Mucosa of stomach (tissue), 1 donor: ENCODE data around the gene PPP2R1A.

ENCODE experiments used
- H3K27me3 ChIP-seq: one replicate; pipeline ENCODE4 v1.7.0; 2013; ENCODE audit warnings: mild to moderate bottlenecking, low read length; ENCODE audit not compliant: control insufficient read depth, insufficient read depth
- H3K36me3 ChIP-seq: one replicate; pipeline ENCODE4 v1.7.0; 2013; ENCODE audit warnings: low read length; ENCODE audit not compliant: control insufficient read depth, insufficient read depth
- H3K4me1 ChIP-seq: one replicate; pipeline ENCODE4 v1.7.0; 2013; ENCODE audit warnings: mild to moderate bottlenecking, low read length; ENCODE audit not compliant: control insufficient read depth, insufficient read depth
- H3K4me3 ChIP-seq: one replicate; pipeline ENCODE4 v1.7.0; 2013; ENCODE audit warnings: low read length
- H3K9ac ChIP-seq: one replicate; pipeline ENCODE4 v1.7.0; 2013; ENCODE audit warnings: mild to moderate bottlenecking, low read length, moderate library complexity
- H3K9me3 ChIP-seq: one replicate; pipeline ENCODE4 v1.7.0; 2013; ENCODE audit warnings: mild to moderate bottlenecking, low read length, moderate library complexity; ENCODE audit not compliant: control insufficient read depth
- donor health status: Pancreatic carcinoma.

The PPP2R1A gene

DNA sequence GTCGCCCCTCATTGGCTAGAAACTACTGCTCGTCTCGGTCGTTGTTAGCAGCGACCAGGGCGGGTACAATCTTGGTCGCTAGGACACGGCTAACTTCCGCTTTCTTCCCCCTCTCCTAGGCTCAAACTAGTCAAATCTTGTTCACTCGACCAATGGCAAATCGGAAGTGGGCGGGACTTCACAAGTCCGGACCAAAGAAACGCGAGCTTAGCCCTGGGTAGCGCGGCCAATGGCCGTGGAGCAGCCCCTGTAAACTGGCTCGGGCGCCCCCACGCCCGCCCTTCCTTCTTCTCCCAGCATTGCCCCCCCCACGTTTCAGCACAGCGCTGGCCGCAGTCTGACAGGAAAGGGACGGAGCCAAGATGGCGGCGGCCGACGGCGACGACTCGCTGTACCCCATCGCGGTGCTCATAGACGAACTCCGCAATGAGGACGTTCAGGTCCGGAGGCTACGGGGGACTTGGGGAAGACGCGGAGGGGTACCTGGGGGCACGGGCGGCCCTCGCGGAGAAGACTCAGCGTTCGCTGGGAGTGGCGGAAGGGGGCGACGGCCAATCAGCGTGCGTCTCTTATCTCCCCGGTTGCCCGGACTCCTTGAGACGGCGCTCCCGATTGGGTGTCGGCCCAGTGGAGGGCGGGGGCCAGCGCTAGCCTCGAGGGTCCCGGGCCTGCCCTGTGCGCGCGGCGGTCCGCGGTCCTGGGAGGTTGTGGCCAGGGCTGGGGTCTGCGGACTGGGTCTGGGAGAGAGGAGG is at the start of gene PPP2R1A:
TSS of gene PPP2R1A (plus strand) at position 318 of the 752 bp plus-strand sequence. CDS start at position 363, 45 bp downstream.
- Histone ChIP-seq H3K36me3 (no peaks in the 10 kb centered on the region), H3K27me3 (no peaks in the 10 kb centered on the region), H3K9ac (peak within 1 kb of the TSS; percentile 94), H3K9me3 (no peaks in the 10 kb centered on the region), H3K4me1 (peaks cover 23% of the 10 kb centered on the region), H3K4me3 (peak within 1 kb of the TSS; percentile 65)

DNA sequence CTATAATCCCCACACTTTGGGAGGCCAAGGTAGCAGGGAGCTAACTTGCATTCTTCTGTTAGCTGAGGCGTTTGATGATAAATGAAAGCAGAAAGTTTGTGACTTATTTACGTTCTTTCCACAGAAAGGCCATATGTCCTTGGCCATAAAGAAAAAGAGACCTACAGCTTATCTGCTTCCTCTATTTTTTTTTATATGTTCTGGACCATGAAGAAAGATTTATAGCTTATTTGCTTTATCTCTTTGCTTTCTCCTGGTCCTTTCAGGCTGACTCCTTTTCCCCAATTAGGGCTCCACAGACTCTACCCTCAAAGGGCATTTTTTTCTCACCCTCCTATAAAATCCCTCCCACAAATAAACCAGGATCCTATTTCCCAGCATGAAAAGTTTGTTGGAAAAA is 48.6 kb upstream of the PPP2R1A start:
- Histone ChIP-seq H3K4me1 (peaks cover 13% of the 10 kb centered on the region), H3K9ac (no peak overlapping the region), H3K9me3 (no peaks in the 10 kb centered on the region), H3K4me3 (no peak overlapping the region), H3K27me3 (no peaks in the 10 kb centered on the region), H3K36me3 (no peaks in the 10 kb centered on the region)

DNA sequence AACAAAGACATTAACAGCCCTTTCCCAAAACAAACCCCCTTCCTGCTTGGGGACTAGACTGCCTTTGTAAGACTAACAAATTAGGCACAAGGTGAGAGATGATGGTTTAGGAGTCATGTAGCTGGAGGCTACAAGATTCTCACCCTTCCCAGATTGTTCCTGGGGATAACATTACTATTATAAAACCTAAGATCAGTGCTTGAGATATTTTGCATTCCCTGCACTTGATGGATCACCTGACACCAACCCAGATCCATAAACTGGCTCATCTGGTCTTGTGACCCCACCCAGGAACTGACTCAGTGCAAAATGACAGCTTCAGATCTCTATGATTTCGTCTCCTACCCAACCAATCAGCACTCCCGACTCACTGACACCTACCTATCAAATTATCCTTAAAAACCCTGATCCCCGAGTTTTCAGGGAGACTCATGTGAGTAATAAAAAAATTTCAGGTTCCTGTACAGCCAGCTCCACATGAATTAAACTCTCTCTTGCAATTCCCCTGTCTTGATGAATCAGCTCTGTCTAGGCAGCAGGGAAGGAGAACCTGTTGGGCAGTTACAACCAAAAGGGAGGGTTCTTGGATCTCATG is 47.8 kb upstream of the PPP2R1A start:
- no peak overlapping the region for H3K4me3 ChIP-seq
- H3K9ac ChIP-seq = no peak overlapping the region
- H3K27me3 ChIP-seq = no peaks in the 10 kb centered on the region
- H3K9me3 ChIP-seq = no peaks in the 10 kb centered on the region
- H3K36me3 ChIP-seq = no peaks in the 10 kb centered on the region
- peaks cover 13% of the 10 kb centered on the region for H3K4me1 ChIP-seq

DNA sequence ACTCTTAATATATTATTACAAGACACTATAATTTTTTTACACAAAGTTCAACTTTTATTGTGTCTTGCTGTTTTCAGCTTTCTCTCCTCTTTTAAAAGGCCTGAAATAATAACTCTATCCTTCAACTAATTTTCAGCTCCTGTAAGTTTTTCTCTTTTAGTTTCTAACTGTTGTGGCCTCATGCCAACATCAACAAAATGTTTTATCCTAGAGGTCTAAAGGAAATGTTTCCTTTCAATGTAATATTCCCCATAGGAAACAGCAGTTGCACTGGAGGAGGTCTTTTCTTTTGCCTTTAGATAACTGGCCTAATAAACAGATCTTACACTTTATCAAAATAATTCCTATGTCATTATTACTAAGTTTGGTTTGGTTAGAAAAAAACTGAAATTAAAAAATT is 41.6 kb upstream of the PPP2R1A start:
- Histone ChIP-seq H3K27me3 (no peaks in the 10 kb centered on the region), H3K4me3 (no peak overlapping the region), H3K9me3 (no peaks in the 10 kb centered on the region)

DNA sequence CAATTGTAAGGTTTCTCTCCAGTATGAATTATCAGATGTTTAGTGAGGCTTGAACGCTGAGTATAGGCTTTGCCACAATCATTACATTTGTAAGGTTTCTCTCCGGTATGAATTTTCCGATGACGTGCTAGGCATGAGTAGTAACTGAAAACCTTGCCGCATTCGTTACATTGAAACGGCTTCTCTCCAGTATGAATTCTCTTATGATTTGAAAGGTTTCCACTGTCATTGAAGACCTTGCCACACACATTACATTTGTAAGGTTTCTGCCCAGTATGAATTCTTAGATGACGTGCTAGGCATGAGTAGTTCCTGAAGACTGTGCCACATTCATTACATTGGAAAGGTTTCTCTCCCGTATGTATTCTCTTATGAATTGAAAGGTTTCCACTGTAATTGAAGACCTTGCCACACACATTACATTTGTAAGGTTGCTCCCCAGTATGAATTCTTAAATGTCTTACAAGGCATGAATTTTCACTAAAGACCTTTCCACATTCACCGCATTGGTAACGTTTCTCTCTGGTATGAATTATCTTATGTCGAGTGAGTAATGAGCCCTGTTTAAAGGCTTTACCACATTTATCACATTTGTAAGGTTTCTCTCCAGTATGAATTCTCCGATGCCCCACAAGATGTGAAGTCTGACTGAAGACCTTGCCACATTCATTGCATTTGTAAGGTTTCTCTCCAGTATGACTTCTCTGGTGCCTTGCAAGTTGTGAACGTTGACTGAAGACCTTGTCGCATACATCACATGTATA is 34.1 kb upstream of the PPP2R1A start:
- Histone ChIP-seq H3K9me3 (peaks cover 16% of the 10 kb centered on the region), H3K9ac (no peak overlapping the region), H3K36me3 (no peaks in the 10 kb centered on the region), H3K4me1 (no peaks in the 10 kb centered on the region), H3K4me3 (no peak overlapping the region), H3K27me3 (no peaks in the 10 kb centered on the region)

More for the DNA sequence above, 41.6 kb upstream of the PPP2R1A start:
- Histone ChIP-seq H3K4me1 (no peaks in the 10 kb centered on the region), H3K9ac (no peak overlapping the region), H3K36me3 (no peaks in the 10 kb centered on the region)

DNA sequence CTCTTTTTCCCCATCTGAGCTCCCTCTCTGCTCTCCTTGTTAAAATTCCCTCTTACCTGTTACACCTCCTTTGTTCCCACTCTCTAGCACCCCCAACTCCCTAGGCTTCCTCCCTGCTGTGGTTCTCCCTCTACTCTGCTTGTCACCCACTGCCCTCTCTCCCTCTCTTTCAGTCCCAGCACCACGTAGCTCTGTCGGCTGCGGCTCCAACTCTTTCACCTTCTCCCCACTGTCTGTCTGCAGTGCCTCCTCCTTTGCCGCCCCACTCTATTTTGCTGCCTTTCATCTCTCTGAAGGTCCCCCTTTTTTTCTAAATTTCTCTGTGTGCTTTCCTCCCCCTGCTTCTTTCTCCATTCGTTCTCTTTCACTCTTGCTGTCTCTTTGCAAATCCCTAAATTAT is 19.5 kb upstream of the PPP2R1A start:
- Histone ChIP-seq H3K27me3 (no peaks in the 10 kb centered on the region), H3K4me3 (peak overlapping the region; percentile 83), H3K36me3 (peaks cover 7% of the 10 kb centered on the region), H3K9me3 (no peaks in the 10 kb centered on the region), H3K9ac (peak overlapping the region; percentile 96), H3K4me1 (peaks cover 5% of the 10 kb centered on the region)

DNA sequence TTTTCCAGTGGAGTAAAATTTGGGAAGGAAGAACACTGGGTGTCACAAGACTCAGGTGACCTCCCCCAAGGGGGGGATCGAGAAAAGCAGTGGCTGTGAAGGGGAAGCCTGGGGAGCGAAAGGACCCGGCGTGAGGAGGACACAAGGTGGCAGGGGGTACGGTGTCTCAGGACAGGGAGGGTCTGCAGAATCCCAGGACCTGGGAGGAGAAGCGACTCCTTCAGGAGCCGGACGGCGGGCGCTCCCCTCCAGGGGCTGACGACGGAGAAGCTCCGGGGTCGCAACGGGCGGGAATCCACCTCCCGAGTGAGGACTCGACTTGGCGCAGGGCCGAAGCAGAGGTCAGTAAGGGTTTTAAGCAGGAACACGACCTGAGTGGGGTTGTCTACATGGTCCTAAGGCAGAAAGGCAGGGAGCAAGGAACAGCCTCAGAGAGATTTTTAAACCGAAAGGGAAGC is 19.0 kb upstream of the PPP2R1A start:
- peak overlapping the region; percentile 83 for H3K4me3 ChIP-seq
- H3K9ac ChIP-seq = peak overlapping the region; percentile 96
- no peaks in the 10 kb centered on the region for H3K9me3 ChIP-seq
- peaks cover 7% of the 10 kb centered on the region for H3K36me3 ChIP-seq
- no peaks in the 10 kb centered on the region for H3K27me3 ChIP-seq
- H3K4me1 ChIP-seq = peaks cover 5% of the 10 kb centered on the region

DNA sequence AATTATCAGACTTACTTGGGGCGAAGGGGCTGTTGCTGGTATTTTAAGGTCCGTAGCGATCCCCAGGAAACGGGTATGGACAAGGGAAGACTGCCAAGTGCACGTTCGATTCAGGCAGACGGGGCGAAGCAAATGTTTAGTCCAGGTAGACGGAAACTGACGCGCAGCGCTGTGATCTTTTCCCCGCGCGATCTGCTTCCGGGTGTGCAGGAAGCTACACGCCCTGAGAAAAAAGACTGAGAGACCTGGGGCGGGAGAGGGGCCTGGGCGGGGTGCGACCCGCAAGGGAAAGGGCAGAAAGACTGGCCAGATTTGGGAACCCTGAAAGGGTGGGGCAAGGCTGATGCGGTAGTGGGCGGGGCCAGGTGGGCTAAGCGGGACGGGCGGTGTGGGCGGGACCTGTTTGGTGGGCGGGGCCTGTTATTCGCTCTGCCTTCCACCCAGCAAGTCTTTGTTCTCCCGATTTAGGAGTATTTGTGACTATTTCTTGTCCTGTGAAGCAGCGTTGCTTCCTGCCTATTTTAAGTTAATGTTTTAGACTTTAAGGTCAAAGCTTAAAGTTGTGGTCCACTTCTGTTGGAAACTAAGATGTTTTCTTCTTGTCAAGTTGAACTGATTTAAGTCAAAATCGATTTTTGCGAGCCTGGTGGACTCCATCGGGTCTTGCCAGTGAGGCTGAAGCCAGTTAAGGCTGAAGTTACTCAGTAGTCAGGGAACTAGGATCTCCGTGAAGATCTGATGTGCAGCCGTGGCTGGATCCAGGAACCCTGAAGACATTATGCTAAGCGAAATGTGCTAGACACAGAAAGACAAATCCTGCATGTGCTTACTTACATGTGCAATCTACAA is 18.3 kb upstream of the PPP2R1A start, which contains the start of gene ZNF836:
TSS of gene ZNF836 (minus strand) at position 301 of the 849 bp plus-strand sequence. CDS start 3,549 bp downstream, outside the sequence.
- Histone ChIP-seq H3K9me3 (no peaks in the 10 kb centered on the region), H3K27me3 (no peaks in the 10 kb centered on the region), H3K36me3 (peaks cover 7% of the 10 kb centered on the region), H3K4me3 (peak within 1 kb of the TSS; percentile 83), H3K9ac (peak within 1 kb of the TSS; percentile 96), H3K4me1 (peaks cover 5% of the 10 kb centered on the region)

DNA sequence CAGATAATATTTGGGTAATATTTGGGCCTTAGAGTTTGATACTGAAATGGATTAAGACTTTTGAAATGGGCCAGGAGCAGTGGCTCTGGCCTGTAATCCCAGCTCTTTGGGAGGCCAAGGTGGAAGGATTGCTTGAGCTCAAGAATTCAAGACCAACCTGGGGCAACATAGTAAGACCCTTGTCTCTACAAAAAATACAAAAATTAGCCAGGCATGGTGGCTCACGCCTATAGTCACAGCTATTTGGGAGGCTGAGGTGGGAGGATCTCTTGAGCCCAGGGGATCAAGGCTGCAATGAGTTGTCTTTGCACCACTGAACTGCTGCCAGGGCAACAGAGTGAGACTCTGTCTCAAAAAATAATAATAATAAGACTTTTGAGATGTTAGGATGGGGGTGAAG is 17.5 kb upstream of the PPP2R1A start:
- H3K9me3 ChIP-seq = no peaks in the 10 kb centered on the region
- H3K36me3 ChIP-seq = peaks cover 7% of the 10 kb centered on the region
- no peak overlapping the region for H3K4me3 ChIP-seq
- no peaks in the 10 kb centered on the region for H3K27me3 ChIP-seq
- peaks cover 5% of the 10 kb centered on the region for H3K4me1 ChIP-seq
- H3K9ac ChIP-seq = no peak overlapping the region

DNA sequence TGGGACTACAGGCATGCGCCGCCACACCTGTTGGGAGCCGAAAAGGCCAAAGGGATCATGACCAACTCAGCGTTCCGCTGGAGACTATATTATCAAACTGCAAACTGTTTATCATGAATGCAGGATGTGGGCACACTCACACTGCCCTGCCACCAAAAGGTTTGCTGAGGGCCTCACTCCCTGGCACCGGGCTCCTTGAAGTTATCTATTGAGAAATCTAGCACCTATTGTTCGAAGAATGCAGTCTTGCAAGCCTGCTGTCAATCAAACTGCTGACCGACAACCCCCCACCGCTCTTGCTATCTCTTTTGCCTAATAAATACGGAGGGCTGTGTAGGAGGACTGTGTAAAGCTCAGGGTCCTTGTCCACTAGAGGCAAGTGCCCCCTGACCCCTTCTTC is 13.3 kb upstream of the PPP2R1A start:
- H3K9ac ChIP-seq = no peak overlapping the region
- no peaks in the 10 kb centered on the region for H3K4me1 ChIP-seq
- H3K4me3 ChIP-seq = no peak overlapping the region
- H3K9me3 ChIP-seq = no peaks in the 10 kb centered on the region
- no peaks in the 10 kb centered on the region for H3K27me3 ChIP-seq
- H3K36me3 ChIP-seq = no peaks in the 10 kb centered on the region

DNA sequence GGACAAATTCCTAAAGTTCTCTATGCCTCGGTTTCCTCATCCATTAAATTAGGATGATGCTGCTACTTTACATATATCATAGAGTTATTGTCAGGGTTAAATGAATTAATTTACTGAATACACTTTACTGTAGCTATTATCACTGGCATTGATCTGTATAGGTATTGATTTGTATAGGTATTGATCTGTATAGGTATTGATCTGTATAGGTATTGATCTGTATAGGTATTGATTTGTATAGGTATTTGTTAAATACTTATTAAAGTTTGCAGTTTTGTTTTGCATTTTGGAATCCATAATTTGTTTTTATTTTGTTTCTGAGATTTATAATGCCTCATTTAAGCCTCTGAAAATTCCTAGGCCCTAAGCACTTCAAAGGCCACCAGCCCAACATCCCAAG is 2.4 kb upstream of the PPP2R1A start:
- no peaks in the 10 kb centered on the region for H3K9me3 ChIP-seq
- H3K27me3 ChIP-seq = no peaks in the 10 kb centered on the region
- H3K36me3 ChIP-seq = no peaks in the 10 kb centered on the region
- no peak overlapping the region for H3K4me3 ChIP-seq
- peaks cover 23% of the 10 kb centered on the region for H3K4me1 ChIP-seq
- H3K9ac ChIP-seq = no peak overlapping the region
